HG03378 (cell line): Measurements from ENCODE around the gene PES1.
A peak's percentile ranks its signal among the peaks of the same experiment; 100 is the strongest.

ENCODE experiments used
- ATAC-seq: cut with Tn5 transposase; IDR thresholded peaks from one replicate; pipeline ENCODE4 v1.9.1; 2021; ENCODE audit warnings: mild to moderate bottlenecking, moderate library complexity; ENCODE audit not compliant: unreplicated experiment

PES1 gene

GRCh38 chr22:30609260-30610185 is 17.8 kb upstream of the PES1 start:
- ATAC-seq: peak; percentile 43

- ATAC-seq: no peak
Observed at GRCh38 chr22:30607939-30608338, 16.2 kb upstream of the PES1 start.

- ATAC-seq: no peak
Observed at GRCh38 chr22:30607300-30607930, 15.7 kb upstream of the PES1 start.

- ATAC-seq: peak; percentile 40
Observed at GRCh38 chr22:30606455-30607299, 15.0 kb upstream of the PES1 start, which contains the start of gene TCN2. TCN2 (plus strand) TSS chr22:30607174; CDS start chr22:30607332, 158 bp downstream.

GRCh38 chr22:30605449-30606110 is 13.9 kb upstream of the PES1 start:
- ATAC-seq: no peak

- ATAC-seq: no peak
Observed at GRCh38 chr22:30604723-30605122, 13.0 kb upstream of the PES1 start.

- ATAC-seq: no peak
Observed at GRCh38 chr22:30603801-30604200, 12.1 kb upstream of the PES1 start.

- ATAC-seq: no peak
Observed at GRCh38 chr22:30602049-30602448, 10.3 kb upstream of the PES1 start.

GRCh38 chr22:30601464-30601863 is 9.8 kb upstream of the PES1 start:
- no peak for ATAC-seq

- ATAC-seq: no peak
Observed at GRCh38 chr22:30600921-30601320, 9.2 kb upstream of the PES1 start.

GRCh38 chr22:30598986-30599385 is 7.3 kb upstream of the PES1 start:
- no peak for ATAC-seq

GRCh38 chr22:30596886-30597285 is 5.2 kb upstream of the PES1 start:
- no peak for ATAC-seq

GRCh38 chr22:30596199-30596598 is 4.5 kb upstream of the PES1 start:
- no peak for ATAC-seq

GRCh38 chr22:30592360-30592713 is 627 bp upstream of the PES1 start:
- ATAC-seq: peak; percentile 1

GRCh38 chr22:30591191-30591587 is 521 bp downstream of the PES1 start:
- ATAC-seq: no peak

- no peak for ATAC-seq
Observed at GRCh38 chr22:30586414-30586813, 5.3 kb downstream of the PES1 start.

GRCh38 chr22:30584441-30584840 is 7.3 kb downstream of the PES1 start:
- ATAC-seq: no peak

GRCh38 chr22:30582788-30583545 is 8.7 kb downstream of the PES1 start:
- ATAC-seq: no peak

- ATAC-seq: no peak
Observed at GRCh38 chr22:30582051-30582450, 9.7 kb downstream of the PES1 start.

GRCh38 chr22:30580896-30581295 is 10.8 kb downstream of the PES1 start:
- no peak for ATAC-seq
